ENCODE data around the gene DHX8. TPM values are rescaled to one million over a fixed set of nuclear protein-coding genes. Genes with fewer than 3 reads are reported as not detected.

The DHX8 gene
- total RNA-seq, 1 experiment from 2014 or later: 54.1 TPM

GRCh38 chr17:43443381-43443780, 40.4 kb upstream of the DHX8 start:
- Histone ChIP-seq H4K91ac (ENCODE audit: insufficient read length, low read depth, low read length) (no peak overlapping the region), H2BK20ac (ENCODE audit: low read depth, low read length, poor library complexity, severe bottlenecking) (no peak overlapping the region), H2BK120ac (ENCODE audit: low read depth, low read length, poor library complexity, severe bottlenecking) (no peak overlapping the region), H3K18ac (ENCODE audit: insufficient read length, low read depth, low read length) (no peak overlapping the region), H3K56ac (ENCODE audit: insufficient read length, low read depth, low read length) (no peak overlapping the region), H3K4ac (ENCODE audit: low read depth, low read length) (no peak overlapping the region), H3K23me2 (ENCODE audit: insufficient read length, low read depth, low read length, poor library complexity, severe bottlenecking) (no peaks in the 10 kb centered on the region), H3K79me2 (ENCODE audit: insufficient read depth, low read length) (no peaks in the 10 kb centered on the region), H3K27me3 (ENCODE audit: insufficient read depth, low read length) (no peaks in the 10 kb centered on the region), H4K8ac (replicated peaks; ENCODE audit: insufficient read length, low read depth, low read length) (no peak overlapping the region), H3K9ac (ENCODE audit: extremely low read depth, insufficient read length, low read length) (no peak overlapping the region), H3K27ac (ENCODE audit: insufficient read length, low read depth, low read length) (no peak overlapping the region), H2AFZ (ENCODE audit: low read length) (no peak overlapping the region), H3K14ac (ENCODE audit: insufficient read depth, low read length) (no peak overlapping the region), H2AK5ac (ENCODE audit: insufficient read length, low read length) (no peak overlapping the region), H3T11ph (ENCODE audit: low read length) (no peak overlapping the region), H3K4me2 (ENCODE audit: insufficient read depth, insufficient read length, low read length) (no peak overlapping the region), H2BK5ac (ENCODE audit: insufficient read length, low read length) (no peak overlapping the region), H2BK12ac (ENCODE audit: insufficient read length, low read depth, low read length) (no peak overlapping the region), H3K23ac (ENCODE audit: insufficient read length, low read depth, low read length) (no peak overlapping the region), H3K9me3 (ENCODE audit: control insufficient read depth, low read depth, low read length) (no peaks in the 10 kb centered on the region), H3K79me1 (ENCODE audit: insufficient read depth, low read depth, low read length, poor library complexity, severe bottlenecking) (no peaks in the 10 kb centered on the region), H3K4me1 (ENCODE audit: insufficient read depth, low read length) (peaks cover 2% of the 10 kb centered on the region; the same call in 1 of the 2 replicates), H4K20me1 (ENCODE audit: control insufficient read depth, insufficient read depth, insufficient read length) (no peaks in the 10 kb centered on the region), H2BK15ac (ENCODE audit: low read depth, low read length) (no peak overlapping the region), H4K5ac (ENCODE audit: insufficient read length, low read depth, low read length) (no peak overlapping the region)
- Mint-ChIP-seq H3K27ac (no peak overlapping the region), H3K9me3 (no peaks in the 10 kb centered on the region), H3K36me3 (ENCODE audit: insufficient read depth in 1 of 3, low read depth in 3 of 3) (no peaks in the 10 kb centered on the region), H3K4me3 (no peak overlapping the region), H3K27me3 (ENCODE audit: low read depth) (no peaks in the 10 kb centered on the region; the same call in 1 of the 2 replicates), H3K4me1 (peaks cover 12% of the 10 kb centered on the region in 2 experiments; a peak in 3 of 4 replicates)
- WGBS (ENCODE audit: extremely low coverage, insufficient read length, low lambda C conversion rate): no CpG with 5 or more reads among the region's 3 CpGs
- no peak for TF ChIP-seq CTCF (conservative IDR thresholded peaks at IDR 0.05)
- no peak for DNase-seq

Measured in H9 (cell line).